ENCODE data around the gene ARHGAP25.

The ARHGAP25 gene

GRCh38 chr2:68723181-68723580, 11.4 kb upstream of the ARHGAP25 start:
- no peaks in the 10 kb centered on the region for H3K27me3 ChIP-seq (ENCODE audit: insufficient read depth, poor library complexity, severe bottlenecking)
- no peak for ATAC-seq (ENCODE audit: low read depth)
- H3K4me3 ChIP-seq (ENCODE audit: severe bottlenecking), result no peak overlapping the region
- TF ChIP-seq CTCF (IDR thresholded peaks at IDR 0.05; ENCODE audit: poor library complexity, severe bottlenecking), result no peak
- peaks cover 6% of the 10 kb centered on the region for H3K4me1 ChIP-seq (ENCODE audit: insufficient read depth, poor library complexity, severe bottlenecking)
- no peak for DNase-seq (ENCODE audit: low spot score)
- H3K36me3 ChIP-seq (ENCODE audit: low read depth), result no peaks in the 10 kb centered on the region
- no peak overlapping the region for H3K27ac ChIP-seq (ENCODE audit: poor library complexity, severe bottlenecking)
- H3K9me3 ChIP-seq (ENCODE audit: severe bottlenecking), result no peaks in the 10 kb centered on the region

- no peak for ATAC-seq (ENCODE audit: low read depth)
- TF ChIP-seq CTCF (IDR thresholded peaks at IDR 0.05; ENCODE audit: poor library complexity, severe bottlenecking), result no peak
- H3K27ac ChIP-seq (ENCODE audit: poor library complexity, severe bottlenecking), result no peak overlapping the region
Measured at GRCh38 chr2:68726100-68726499, 8.5 kb upstream of the ARHGAP25 start.

GRCh38 chr2:68726608-68727367, 7.8 kb upstream of the ARHGAP25 start:
- no peaks in the 10 kb centered on the region for H3K36me3 ChIP-seq (ENCODE audit: low read depth)
- no peak for ATAC-seq (ENCODE audit: low read depth)
- no peaks in the 10 kb centered on the region for H3K9me3 ChIP-seq (ENCODE audit: severe bottlenecking)
- no peaks in the 10 kb centered on the region for H3K27me3 ChIP-seq (ENCODE audit: insufficient read depth, poor library complexity, severe bottlenecking)
- DNase-seq (ENCODE audit: low spot score), result no peak
- TF ChIP-seq CTCF (IDR thresholded peaks at IDR 0.05; ENCODE audit: poor library complexity, severe bottlenecking), result no peak
- peaks cover 10% of the 10 kb centered on the region for H3K4me1 ChIP-seq (ENCODE audit: insufficient read depth, poor library complexity, severe bottlenecking)
- H3K27ac ChIP-seq (ENCODE audit: poor library complexity, severe bottlenecking), result no peak overlapping the region
- no peak overlapping the region for H3K4me3 ChIP-seq (ENCODE audit: severe bottlenecking)

More at GRCh38 chr2:68726100-68726499, 8.5 kb upstream of the ARHGAP25 start:
- H3K4me3 ChIP-seq (ENCODE audit: severe bottlenecking), result no peak overlapping the region
- DNase-seq (ENCODE audit: low spot score), result no peak
- no peaks in the 10 kb centered on the region for H3K36me3 ChIP-seq (ENCODE audit: low read depth)
- peaks cover 10% of the 10 kb centered on the region for H3K4me1 ChIP-seq (ENCODE audit: insufficient read depth, poor library complexity, severe bottlenecking)
- no peaks in the 10 kb centered on the region for H3K27me3 ChIP-seq (ENCODE audit: insufficient read depth, poor library complexity, severe bottlenecking)
- H3K9me3 ChIP-seq (ENCODE audit: severe bottlenecking), result no peaks in the 10 kb centered on the region

GRCh38 chr2:68727683-68728375, 6.8 kb upstream of the ARHGAP25 start:
- no peak overlapping the region for H3K27ac ChIP-seq (ENCODE audit: poor library complexity, severe bottlenecking)
- H3K4me1 ChIP-seq (ENCODE audit: insufficient read depth, poor library complexity, severe bottlenecking), result peaks cover 10% of the 10 kb centered on the region
- no peaks in the 10 kb centered on the region for H3K27me3 ChIP-seq (ENCODE audit: insufficient read depth, poor library complexity, severe bottlenecking)
- H3K4me3 ChIP-seq (ENCODE audit: severe bottlenecking), result no peak overlapping the region
- no peak for DNase-seq (ENCODE audit: low spot score)
- no peak for ATAC-seq (ENCODE audit: low read depth)
- H3K9me3 ChIP-seq (ENCODE audit: severe bottlenecking), result no peaks in the 10 kb centered on the region
- no peak for TF ChIP-seq CTCF (IDR thresholded peaks at IDR 0.05; ENCODE audit: poor library complexity, severe bottlenecking)
- H3K36me3 ChIP-seq (ENCODE audit: low read depth), result no peaks in the 10 kb centered on the region

GRCh38 chr2:68730828-68731227, 3.8 kb upstream of the ARHGAP25 start:
- Histone ChIP-seq H3K4me1 (ENCODE audit: insufficient read depth, poor library complexity, severe bottlenecking) (peaks cover 10% of the 10 kb centered on the region), H3K36me3 (ENCODE audit: low read depth) (no peaks in the 10 kb centered on the region), H3K27me3 (ENCODE audit: insufficient read depth, poor library complexity, severe bottlenecking) (no peaks in the 10 kb centered on the region), H3K27ac (ENCODE audit: poor library complexity, severe bottlenecking) (no peak overlapping the region), H3K9me3 (ENCODE audit: severe bottlenecking) (no peaks in the 10 kb centered on the region), H3K4me3 (ENCODE audit: severe bottlenecking) (no peak overlapping the region)
- DNase-seq (ENCODE audit: low spot score) (no peak), ATAC-seq (ENCODE audit: low read depth) (peak; percentile 94)
- TF ChIP-seq CTCF (IDR thresholded peaks at IDR 0.05; ENCODE audit: poor library complexity, severe bottlenecking), result no peak

All from RWPE2 (cell line).